GM18861 (cell line): ENCODE measurements around the gene PBRM1.

Experiments used
- ATAC-seq: cut with Tn5 transposase; IDR thresholded peaks from one replicate; pipeline ENCODE4 v1.9.1; 2021; ENCODE audit not compliant: unreplicated experiment

The PBRM1 gene

DNA sequence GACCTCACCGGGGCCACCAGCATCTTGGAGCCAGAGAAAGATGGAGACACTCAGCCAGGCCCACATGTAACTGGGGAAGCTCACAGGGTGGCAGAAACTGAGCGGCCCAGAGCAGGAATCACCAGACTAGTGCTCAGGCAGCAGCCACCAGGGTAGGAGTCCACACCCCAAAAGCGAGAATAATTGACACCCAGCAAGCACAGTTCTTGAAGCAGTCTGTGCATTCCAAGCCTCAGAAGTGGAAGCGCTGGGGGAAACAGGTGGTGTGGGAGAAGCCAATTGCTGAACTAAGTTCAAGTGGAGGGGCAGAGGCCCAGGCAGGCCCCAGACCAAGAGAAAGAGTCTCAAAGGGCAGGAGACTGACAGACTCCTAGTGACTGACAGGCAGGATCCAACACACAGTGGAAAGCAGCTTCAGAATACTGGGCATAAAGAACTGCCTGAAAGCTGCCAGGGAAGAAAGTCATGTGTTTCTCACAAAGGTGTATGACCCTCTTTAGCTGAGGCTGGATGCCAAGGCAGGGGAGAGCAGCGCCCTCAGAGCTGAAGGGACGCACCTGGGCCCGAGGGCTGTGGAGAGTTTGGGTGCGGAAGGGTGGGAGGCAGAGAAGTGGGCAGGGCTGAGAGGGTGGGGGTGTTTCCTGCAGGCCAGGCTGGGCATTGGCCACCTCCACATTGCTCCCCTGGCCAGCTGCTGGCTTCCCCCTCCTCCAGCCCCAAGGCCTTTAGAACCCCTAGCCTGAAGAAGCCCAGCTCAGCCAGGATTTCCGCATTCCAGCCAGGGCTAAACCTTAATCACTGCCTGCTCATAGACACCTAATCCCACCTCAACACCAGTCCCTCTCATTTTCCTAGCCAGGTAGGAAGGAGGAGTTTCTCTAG is 159.8 kb downstream of the PBRM1 start:
- ATAC-seq, result no peak

DNA sequence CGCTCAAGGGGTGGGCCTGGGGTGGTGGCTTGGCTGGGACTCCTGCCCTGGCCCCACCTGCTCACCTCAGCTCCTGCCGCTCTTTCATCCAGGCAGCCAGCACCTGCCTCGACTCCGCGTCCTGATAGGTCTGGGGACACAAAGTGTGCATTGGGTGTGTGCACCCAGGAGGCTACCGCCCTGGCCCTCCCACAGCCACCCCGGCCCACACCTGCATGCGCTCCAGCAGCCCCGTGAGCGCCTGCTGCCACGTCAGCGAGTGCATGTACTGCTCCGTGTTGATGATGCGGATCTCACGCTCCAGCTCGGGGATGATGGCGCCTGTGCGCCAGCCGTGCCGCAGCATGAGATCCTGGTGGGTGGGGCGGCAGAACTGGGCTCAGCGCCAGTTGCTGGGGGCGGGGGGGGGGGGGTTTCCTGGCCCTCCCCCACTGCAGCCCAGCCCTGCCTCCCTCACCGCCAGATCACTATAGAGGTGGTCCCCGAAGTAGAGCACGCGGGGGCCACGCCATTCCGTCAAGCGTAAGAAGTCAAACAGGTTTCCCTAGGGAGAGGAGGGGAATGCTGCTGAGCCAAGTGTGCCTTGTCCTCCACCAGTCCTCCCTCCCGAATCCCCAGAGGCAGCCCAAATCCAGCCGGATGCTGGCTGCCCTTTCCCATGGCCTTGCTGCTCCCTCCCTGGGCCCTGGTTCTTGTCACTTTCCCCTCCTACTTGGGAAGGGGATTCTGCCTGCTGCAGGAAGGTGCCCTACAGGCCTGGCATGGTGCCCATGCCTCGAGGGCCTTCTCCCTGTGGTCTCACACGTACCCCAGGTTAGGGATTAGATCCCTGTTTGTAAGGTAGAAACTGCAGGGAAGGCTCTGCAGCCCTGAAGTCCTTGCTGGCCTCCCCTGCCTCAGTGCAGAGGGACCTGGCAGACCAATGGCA is 160.7 kb downstream of the PBRM1 start:
- ATAC-seq, result no peak

DNA sequence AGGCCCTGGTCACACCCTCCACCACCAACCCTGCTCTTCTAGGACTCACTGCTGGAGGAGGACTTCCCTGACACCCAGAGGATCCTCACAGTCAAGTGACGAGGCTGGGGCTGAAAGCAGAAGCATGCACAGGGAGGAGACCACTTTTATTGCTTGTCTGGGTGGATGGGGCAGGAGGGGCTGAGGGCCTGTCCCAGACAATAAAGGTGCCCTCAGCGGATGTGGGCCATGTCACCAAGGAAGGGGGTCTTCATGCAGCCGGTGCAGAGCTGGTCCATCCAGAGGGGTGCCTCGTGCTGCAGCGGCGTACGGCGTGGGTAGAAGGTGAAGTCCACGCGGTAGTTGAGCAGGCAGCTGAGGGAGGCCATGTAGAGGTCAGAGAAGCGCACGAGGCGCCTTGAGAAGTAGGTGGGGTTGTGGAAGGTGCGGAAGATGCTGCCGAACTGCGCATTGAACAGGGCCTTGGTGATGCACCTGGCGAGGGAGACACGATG is 161.4 kb downstream of the PBRM1 start:
- no peak for ATAC-seq

DNA sequence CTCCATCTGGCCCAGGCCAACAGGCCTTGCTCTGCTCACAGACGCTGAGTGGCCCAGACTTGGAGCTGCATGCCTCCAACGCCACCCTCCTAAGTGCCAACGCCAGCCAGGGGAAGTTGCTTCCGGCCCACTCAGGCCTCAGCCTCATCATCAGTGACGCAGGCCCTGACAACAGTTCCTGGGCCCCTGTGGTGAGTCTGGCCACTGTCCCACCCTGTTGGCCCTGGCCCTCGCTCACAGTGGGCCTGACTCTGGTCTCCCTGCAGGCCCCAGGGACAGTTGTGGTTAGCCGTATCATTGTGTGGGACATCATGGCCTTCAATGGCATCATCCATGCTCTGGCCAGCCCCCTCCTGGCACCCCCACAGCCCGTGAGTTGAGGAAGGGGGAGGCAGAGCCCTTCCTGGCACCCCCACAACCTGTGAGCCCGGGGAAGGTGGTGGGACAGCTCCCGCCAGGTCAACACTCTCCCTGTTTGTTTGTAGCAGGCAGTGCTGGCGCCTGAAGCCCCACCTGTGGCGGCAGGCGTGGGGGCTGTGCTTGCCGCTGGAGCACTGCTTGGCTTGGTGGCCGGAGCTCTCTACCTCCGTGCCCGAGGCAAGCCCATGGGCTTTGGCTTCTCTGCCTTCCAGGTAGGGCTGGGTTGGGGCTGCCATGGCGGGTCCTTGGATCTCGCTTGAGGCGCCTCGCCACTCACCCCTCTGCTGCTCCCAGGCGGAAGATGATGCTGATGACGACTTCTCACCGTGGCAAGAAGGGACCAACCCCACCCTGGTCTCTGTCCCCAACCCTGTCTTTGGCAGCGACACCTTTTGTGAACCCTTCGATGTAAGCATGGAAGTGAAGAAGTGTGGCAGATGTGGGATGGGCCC is 162.1 kb downstream of the PBRM1 start:
- no peak for ATAC-seq

DNA sequence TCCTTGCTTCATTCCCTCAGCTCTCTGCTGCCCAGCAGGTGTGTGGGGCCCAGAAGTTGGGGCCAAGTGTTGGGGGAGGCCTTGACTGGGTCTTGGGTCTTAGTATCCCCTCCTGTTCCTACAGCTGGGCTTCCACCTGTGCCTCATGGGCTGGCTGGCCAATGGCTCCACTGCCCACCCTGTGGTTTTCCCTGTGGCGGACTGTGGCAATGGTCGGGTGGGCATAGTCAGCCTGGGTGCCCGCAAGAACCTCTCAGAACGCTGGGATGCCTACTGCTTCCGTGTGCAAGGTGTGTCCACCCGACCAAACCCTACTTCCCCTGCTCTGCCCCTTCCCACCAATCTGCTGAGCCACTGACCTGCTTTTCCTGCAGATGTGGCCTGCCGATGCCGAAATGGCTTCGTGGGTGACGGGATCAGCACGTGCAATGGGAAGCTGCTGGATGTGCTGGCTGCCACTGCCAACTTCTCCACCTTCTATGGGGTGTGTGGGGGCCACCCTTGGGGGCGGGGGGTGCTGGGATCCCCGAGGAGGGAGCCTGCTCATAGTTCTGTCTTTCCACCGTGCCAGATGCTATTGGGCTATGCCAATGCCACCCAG is 163.0 kb downstream of the PBRM1 start:
- ATAC-seq, result no peak

DNA sequence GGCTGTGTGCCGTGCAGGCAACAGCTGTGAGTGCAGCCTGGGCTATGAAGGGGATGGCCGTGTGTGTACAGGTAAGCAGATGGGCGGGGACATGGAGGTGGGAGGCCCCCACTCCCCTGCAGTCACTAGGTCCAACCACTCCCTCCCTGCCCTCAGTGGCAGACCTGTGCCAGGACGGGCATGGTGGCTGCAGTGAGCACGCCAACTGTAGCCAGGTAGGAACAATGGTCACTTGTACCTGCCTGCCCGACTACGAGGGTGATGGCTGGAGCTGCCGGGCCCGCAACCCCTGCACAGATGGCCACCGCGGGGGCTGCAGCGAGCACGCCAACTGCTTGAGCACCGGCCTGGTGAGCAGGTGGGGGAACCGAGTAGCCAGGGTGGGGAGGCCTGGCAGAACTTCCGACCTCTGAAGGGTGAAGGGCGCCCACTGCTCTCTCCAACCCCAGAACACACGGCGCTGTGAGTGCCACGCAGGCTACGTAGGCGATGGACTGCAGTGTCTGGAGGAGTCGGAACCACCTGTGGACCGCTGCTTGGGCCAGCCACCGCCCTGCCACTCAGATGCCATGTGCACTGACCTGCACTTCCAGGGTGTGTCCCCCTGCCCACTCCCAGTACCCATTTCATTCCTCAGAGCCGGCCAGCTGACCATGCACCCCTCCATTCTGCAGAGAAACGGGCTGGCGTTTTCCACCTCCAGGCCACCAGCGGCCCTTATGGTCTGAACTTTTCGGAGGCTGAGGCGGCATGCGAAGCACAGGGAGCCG is 163.6 kb downstream of the PBRM1 start:
- ATAC-seq, result no peak

DNA sequence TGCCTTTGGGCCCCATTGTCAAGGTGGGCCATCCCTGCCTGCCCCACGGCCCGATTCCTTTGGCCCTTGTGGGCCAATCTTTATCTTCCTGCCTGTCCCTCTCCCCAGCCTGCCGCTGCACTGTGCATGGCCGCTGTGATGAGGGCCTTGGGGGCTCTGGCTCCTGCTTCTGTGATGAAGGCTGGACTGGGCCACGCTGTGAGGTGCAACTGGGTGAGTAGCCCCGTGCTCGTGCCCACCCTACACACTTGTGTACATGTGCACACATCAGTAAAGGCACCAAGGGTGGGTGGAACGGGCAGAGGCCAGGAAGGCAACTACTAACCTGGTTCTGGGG is 164.3 kb downstream of the PBRM1 start:
- no peak for ATAC-seq

DNA sequence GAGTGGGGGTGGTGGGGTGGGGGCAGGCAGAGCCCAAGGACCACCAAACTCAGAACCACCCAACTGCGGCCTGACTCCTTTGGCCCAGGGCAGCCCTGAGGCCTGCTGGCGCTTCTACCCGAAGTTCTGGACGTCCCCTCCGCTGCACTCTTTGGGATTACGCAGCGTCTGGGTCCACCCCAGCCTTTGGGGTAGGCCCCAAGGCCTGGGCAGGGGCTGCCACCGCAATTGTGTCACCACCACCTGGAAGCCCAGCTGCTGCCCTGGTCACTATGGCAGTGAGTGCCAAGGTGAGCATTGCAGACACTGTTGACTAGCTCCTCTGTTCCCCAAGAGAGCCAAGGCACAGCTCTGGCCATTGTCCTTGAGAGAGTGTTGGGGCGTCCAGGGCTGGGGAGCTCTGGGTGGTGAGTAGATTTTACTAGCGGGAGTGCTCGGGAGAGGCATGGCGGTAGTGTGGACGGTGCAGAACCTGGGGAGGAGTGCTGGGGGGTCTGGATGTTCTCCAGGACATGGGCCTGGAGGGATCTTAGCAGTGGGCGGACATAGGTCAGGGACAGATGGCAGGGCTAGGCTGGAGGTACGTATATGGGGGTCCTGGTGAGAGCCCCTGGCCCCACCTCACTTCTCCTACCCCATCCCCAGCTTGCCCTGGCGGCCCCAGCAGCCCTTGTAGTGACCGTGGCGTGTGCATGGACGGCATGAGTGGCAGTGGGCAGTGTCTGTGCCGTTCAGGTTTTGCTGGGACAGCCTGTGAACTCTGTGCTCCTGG is 164.8 kb downstream of the PBRM1 start:
- ATAC-seq, result no peak

DNA sequence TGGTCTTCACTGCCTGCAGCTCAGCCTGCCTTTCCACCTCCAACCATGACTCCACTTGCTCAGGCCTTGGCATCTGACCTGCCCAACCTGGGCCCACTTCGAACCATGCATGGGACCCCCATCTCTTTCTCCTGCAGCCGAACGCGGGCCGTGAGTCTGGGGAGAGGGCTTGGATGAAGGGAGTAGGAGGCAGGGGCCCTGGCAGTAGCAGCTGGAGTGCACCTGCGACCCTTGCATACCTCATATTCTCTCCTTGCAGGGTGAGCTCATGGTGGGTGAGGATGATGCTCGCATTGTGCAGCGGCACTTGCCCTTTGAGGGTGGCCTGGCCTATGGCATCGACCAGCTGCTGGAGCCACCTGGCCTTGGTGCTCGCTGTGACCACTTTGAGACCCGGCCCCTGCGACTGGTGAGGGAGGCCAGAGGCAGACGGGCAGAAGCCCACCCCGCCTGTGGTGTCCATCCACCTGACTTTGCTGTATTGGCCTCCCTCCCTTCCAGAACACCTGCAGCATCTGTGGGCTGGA is 165.5 kb downstream of the PBRM1 start:
- ATAC-seq, result no peak

DNA sequence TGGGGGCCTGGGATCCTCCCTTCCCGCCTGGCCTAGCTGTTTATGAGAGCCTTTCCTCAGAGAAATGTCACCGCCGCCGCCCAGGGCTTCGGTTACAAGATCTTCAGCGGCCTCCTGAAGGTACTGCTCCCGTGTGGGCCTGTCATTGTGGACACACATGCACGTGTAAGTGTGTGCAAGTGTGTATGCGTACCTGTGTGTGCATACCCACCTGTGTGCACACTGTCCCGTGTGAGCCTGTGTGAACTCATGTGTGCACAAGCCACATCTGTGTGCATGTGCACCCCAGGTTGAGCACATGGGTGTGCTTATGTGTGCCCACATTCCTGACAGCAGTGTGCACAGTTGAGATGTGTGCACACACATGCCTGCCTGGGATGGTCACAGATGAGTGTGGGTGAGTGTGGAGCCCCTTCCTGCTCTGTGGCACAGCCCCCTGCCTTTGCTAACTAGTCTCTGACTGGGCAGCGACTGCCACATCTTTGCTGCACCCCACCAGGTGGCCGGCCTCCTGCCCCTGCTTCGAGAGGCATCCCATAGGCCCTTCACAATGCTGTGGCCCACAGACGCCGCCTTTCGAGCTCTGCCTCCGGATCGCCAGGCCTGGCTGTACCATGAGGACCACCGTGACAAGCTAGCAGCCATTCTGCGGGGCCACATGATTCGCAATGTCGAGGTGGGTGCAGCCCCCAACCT is 166.1 kb downstream of the PBRM1 start:
- no peak for ATAC-seq

DNA sequence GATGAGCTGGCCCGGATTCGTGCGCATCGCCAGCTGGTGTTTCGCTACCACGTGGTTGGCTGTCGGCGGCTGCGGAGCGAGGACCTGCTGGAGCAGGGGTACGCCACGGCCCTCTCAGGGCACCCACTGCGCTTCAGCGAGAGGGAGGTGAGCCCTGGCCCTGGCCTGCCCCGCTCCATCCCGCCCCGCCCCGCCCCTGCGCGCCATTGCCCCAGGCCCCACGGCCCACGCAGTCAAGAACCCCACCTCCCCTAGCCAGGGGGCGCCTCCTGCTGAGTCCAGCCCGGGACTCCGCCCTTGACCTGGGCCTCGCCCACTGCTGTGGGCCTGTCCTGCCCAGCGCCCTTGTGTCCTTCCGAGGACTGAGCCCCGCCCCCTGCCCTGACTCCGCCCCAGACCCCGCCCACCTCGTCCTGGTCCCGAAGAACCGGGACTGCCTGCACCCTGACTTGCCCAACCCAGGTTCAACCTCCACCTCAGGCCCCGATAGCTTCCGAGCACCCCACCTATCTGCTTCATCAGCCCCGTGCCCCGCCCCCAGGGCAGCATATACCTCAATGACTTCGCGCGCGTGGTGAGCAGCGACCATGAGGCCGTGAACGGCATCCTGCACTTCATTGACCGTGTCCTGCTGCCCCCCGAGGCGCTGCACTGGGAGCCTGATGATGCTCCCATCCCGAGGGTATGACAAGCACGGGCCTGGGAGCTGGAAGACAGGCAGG is 166.8 kb downstream of the PBRM1 start:
- no peak for ATAC-seq

DNA sequence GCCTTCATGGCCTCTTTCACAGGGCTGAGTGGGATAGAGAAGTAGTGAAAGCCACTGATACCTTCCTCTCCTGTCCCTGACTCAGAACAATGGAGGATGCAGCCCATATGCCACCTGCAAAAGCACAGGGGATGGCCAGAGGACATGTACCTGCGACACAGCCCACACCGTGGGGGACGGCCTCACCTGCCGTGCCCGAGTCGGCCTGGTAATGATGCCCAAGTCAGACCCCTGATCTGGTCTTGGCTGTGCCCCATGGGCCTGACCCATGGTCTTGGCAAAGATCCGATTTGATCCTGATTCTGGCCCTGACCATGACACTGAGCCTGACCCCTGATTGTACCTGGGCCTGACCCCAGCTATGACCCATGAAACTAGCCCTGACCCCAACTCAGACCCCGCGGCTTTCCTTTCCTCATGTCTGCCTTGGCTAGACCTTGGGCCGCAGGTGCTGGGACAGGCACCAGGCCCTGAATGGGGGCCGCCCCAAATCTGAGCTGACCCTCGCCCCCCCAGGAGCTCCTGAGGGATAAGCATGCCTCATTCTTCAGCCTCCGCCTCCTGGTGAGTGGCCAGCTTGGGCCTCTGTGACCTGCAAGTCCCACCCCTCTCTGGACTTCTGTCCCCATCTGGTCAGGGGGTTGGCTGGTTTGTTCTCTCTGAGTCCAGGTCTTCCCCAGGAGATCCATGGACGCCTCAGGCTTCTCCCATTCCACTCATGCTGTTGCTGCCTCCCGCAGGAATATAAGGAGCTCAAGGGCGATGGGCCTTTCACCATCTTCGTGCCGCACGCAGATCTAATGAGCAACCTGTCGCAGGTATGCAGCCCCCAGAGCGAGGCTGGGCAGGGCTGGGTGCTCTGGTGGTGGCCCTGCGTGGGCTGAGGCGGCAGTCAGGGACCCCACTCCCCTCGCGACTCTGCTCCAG is 167.7 kb downstream of the PBRM1 start:
- ATAC-seq, result no peak

DNA sequence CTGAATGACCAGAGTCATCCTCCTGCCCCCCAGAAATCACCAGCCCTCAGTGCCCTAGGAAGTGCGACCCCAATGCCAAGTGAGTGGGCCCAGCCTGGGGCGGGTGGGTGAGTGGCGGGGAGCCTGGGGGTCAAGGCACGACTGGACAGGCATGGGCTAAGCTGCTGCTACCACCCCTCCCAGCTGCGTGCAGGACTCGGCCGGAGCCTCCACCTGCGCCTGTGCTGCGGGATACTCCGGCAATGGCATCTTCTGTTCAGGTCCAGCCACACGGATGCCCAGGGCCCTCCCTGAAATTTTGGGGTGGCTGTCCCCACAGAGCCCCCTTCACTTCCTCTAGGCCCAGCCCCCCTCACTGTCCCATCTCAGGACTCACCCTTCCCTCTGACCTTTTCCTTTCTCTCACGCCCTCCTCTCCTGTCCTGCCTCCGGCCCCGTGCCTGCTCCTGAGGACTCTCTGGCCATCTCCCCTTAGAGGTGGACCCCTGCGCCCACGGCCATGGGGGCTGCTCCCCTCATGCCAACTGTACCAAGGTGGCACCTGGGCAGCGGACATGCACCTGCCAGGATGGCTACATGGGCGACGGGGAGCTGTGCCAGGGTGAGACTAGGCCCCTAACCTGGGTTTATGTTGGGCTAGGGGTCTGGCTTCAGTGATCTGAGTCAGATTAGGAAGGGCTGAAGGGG is 169.1 kb downstream of the PBRM1 start:
- ATAC-seq, result no peak

DNA sequence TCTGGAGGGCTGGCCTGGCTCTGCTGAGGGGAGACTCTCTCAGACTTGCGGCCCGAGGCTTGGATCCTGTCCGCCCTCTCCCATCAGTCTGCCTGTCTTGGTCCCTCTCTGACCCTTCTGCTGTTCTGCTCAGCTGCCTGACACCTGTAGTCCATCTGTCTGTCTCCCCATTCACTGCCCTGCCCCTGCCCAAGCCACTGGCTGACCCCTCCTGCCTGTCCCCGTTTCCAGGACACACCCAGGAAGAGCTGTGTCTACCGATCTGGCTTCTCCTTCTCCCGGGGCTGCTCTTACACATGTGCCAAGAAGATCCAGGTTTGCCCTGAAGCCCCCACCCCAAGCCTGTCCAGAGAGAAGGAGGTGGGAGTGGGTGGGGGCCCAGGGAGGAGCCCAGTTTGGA is 170.5 kb downstream of the PBRM1 start:
- ATAC-seq, result no peak

DNA sequence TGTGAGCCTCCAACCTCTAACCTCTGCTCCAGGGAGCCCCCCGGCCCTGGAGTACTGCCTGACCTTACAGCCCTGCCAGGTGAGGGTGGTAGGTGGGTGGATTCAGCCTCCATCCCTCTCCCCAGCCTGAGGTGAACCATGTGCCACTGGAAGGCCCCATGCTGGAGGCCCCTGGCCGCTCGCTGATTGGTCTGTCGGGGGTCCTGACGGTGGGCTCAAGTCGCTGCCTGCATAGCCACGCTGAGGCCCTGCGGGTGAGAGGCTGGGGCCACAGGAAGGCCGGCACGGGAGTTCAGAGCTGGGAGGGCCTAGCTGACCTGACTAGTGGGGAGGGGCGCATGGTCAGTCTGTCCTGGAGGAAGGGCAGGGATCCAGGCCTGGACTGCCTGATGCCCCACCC is 171.1 kb downstream of the PBRM1 start:
- no peak for ATAC-seq

DNA sequence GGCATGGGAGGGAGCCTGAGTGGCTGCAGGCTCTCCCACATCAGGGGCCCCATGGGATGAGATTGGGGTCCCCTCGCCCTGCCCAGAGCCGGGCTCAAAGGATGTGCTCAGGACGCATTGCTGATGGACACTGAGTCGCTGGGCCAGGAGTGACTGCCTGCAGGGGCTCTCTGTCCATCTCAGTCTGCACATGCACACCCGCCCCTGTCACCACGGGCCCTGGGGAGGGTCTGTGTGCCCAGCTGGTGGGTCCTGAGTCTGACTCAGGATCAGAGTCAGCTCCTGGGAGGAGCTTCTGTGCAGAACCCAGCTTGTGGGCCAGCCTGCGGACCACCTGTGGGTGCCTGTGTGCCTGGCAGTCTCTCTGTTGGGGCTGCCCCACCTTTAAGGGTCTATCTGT is 172.4 kb downstream of the PBRM1 start:
- ATAC-seq, result no peak
